Left lung (tissue), 10 donors: ENCODE data around the gene VWA3A. TPM values are rescaled to one million over a fixed set of nuclear protein-coding genes. Genes with fewer than 3 reads are reported as not detected.

Source experiments
- ATAC-seq: fragments of 200-7000 bp; cut with Tn5 transposase; one replicate; pipeline ENCODE4 v1.9.1; 2020; ENCODE audit warnings: moderate library complexity
- DNase-seq, 4 donors: peaks; one replicate each; pipeline ENCODE4 v3.0.0-alpha.2; 2013 to 2020
- H3K27ac ChIP-seq, 2 donors: fragments of 200-600 bp; sonication (generic) in 1 of 2; one replicate each; pipeline versions ENCODE4 v1.5.0 to v1.8.0; 2020 to 2021
- H3K27me3 ChIP-seq, 2 donors: fragments of 200-600 bp; sonication (generic) in 1 of 2; one replicate each; pipeline versions ENCODE4 v1.5.0 to v1.8.0; 2020 to 2021
- H3K36me3 ChIP-seq, 2 donors: fragments of 200-600 bp; sonication (generic) in 1 of 2; one replicate each; pipeline versions ENCODE4 v1.5.0 to v1.8.0; 2020 to 2021
- H3K4me1 ChIP-seq, 2 donors: fragments of 200-600 bp; one replicate each; pipeline ENCODE4 v1.8.0; 2021
- H3K4me3 ChIP-seq, 2 donors: fragments of 200-600 bp; sonication (generic) in 1 of 2; one replicate each; pipeline versions ENCODE4 v1.5.0 to v1.8.0; 2020 to 2021; ENCODE audit warnings: mild to moderate bottlenecking in 1 of 2
- H3K9me3 ChIP-seq, 2 donors: fragments of 200-600 bp; sonication (generic) in 1 of 2; one replicate each; pipeline versions ENCODE4 v1.5.0 to v1.8.0; 2020 to 2021
- intact Hi-C, 2 donors: fragments of 100-400 bp; cut with DNase I; formaldehyde crosslinking; loops; one replicate each; pipeline versions ENCODE4 v1.11.2 to v1.14.2; 2022
- polyA plus RNA-seq, 6 donors: library from polyadenylated mRNA; unstranded; fragments of 120-200 nt; gene quantifications; one replicate each; pipeline ENCODE4 v1.2.1, GENCODE V29; 2013; ENCODE audit not compliant: insufficient read length in 6 of 6
- total RNA-seq, 2 donors: library from RNA; stranded (reverse); fragmentation: NEBNext Ultra II Directional; extraction: Animal tissue kit (Norgen Biotek cat#: 25700); gene quantifications; one replicate each; pipeline ENCODE4 v1.2.1, GENCODE V29; 2021
- TF ChIP-seq, protein P1 (sequence below), 2 donors: fragments of 200-600 bp; sonication (generic) in 1 of 2; IDR thresholded peaks; one replicate each; pipeline versions ENCODE4 v1.5.0 to v1.8.0; 2021; ENCODE audit warnings: antibody characterized with exemption in 2 of 2
- donor health status: DM: no; HTN: yes; CAD: no.
- donor health status: DM: no; HTN: no; CAD: no.

VWA3A gene
- total and polyA plus RNA-seq, 8 donors, result 0.12 to 7.1 (median 4.9) TPM

DNA sequence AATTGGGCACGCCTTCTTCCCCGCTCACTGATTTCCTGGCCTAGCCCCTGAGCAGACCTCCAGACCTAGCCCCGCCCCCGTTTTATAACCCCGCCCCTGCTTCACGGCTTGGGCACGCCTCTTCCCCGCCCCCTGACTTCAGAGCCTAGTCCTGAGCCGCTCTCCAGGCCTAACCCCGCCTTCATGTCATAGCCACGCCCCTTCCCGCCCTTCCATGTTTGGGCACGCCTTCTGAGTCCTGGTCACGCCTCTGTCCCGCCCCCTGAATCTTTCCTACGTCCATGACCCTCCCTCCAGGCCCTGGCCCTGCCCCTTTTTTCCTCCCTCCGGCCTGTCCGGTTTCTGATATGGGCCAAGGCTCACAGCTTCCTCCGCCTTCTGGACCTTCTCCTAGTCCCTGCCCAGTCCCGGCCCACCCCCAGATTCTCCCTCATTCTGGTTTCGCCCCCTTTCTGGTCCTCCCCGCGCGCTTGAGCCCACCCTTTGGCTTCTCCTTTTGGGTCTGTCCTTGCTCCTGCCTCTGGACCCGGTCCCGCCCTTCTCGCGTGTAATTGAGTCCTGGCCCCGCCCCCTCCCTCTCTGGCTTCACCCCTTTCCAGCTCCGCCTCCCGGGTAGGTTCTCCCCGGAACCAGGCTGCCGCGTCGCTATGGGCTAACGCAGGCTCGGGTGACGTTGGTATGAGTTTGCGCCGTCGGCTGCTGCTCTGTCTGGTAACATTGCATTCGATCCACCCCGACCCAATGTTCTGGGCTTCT, 98.6 kb downstream of the VWA3A start:
- peak; percentile 77 for ATAC-seq
- DNase-seq, result peak; percentile 99 to 100 (median 100)
- Histone ChIP-seq H3K27ac (peak overlapping the region; percentile 93 to 97), H3K9me3 (no peaks in the 10 kb centered on the region), H3K36me3 (no peaks in the 10 kb centered on the region), H3K4me3 (peak overlapping the region; percentile 24 to 77), H3K27me3 (no peaks in the 10 kb centered on the region), H3K4me1 (peaks cover 20 to 41% of the 10 kb centered on the region in 2 donors)
- TF ChIP-seq, protein P1, sequence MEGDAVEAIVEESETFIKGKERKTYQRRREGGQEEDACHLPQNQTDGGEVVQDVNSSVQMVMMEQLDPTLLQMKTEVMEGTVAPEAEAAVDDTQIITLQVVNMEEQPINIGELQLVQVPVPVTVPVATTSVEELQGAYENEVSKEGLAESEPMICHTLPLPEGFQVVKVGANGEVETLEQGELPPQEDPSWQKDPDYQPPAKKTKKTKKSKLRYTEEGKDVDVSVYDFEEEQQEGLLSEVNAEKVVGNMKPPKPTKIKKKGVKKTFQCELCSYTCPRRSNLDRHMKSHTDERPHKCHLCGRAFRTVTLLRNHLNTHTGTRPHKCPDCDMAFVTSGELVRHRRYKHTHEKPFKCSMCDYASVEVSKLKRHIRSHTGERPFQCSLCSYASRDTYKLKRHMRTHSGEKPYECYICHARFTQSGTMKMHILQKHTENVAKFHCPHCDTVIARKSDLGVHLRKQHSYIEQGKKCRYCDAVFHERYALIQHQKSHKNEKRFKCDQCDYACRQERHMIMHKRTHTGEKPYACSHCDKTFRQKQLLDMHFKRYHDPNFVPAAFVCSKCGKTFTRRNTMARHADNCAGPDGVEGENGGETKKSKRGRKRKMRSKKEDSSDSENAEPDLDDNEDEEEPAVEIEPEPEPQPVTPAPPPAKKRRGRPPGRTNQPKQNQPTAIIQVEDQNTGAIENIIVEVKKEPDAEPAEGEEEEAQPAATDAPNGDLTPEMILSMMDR (IDR thresholded peaks at IDR 0.05), result no peak
- intact Hi-C loops, result no loop called here

DNA sequence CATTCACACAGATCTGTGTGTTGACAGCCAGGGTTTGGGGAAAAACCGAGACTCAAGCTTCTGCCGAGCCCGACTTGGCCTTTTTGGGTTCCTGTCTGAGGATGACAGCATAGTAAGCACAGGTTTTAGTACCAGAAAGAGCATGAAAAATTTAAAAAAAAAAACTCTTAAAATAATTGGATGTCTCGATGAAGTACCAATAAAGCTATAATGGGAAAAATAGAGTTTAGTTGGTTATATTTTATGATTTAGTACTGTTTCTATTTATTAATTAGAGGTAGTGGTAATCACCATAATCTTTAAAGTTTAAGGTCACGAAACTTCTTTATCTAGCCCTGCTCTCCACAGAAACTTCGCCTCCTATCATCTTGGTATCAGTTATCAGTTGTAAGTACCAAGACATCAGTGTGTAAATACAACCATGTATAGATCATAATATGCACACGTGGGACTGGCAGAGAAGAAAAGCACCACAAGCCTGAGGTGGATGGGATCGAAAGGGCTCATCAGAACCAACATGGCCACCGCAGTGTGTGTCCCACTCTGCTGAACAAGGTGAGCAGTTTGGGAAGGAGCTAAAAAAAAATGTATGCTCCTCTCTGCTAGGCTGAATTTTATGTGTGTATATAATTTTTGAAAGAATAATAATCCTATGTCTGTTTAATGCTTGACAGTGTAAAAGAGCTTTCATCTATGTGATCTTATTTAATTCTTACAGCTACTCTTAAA, 99.4 kb downstream of the VWA3A start:
- peak overlapping the region; percentile 24 to 77 for H3K4me3 ChIP-seq
- TF ChIP-seq, protein P1 (IDR thresholded peaks at IDR 0.05), result no peak
- no peak for ATAC-seq
- H3K27ac ChIP-seq, result peak overlapping the region; percentile 93 to 97
- peaks cover 20 to 41% of the 10 kb centered on the region in 2 donors for H3K4me1 ChIP-seq
- intact Hi-C loops, result no loop called here
- peak in 1 of 4 donors; percentile 56 for DNase-seq
- no peaks in the 10 kb centered on the region for H3K9me3 ChIP-seq
- H3K36me3 ChIP-seq, result no peaks in the 10 kb centered on the region
- H3K27me3 ChIP-seq, result no peaks in the 10 kb centered on the region

DNA sequence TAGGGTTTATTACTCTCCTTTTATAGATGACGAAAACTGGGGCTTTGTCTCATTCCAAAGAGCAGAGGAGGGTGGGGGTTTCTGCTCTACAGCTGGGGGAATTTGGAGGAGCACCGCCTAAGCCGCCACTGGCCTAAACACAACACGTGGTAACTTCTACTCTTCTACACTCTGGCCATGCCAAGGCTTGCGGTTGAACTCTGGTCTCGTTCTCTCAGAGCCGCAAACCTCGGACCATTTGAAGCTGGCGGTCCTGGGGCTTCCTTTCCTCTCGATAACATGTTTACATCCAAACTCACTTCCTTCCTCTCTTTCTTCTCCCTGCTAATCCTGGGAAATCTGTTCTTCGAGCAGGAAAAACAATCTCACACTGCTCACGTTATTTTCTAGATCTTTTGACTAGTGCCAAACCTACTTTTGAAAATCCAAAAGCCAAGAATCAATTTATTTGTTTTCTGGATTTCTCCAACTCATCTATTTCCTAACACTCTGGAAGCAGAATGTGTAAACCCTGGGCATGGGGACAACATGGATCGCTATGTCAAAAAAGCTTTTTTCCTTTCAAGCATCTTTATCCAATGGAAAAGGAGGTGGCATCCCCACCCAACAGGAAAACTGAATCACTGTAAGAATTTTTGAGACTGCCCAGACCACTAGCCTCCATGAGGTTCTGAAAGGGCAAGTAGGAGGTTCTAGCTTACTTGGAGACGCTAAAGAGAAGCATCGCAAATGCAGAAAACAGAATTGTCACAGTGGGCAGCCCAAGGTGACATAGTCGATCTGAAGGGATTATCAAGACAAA, 100.1 kb downstream of the VWA3A start:
- no peaks in the 10 kb centered on the region for H3K36me3 ChIP-seq
- ATAC-seq (peak; percentile 19), DNase-seq (peak; percentile 71 to 92 (median 87))
- H3K4me1 ChIP-seq, result peaks cover 20 to 41% of the 10 kb centered on the region in 2 donors
- H3K27ac ChIP-seq, result peak overlapping the region; percentile 93 to 97
- TF ChIP-seq, protein P1 (IDR thresholded peaks at IDR 0.05), result no peak
- intact Hi-C loops, result no loop called here
- no peaks in the 10 kb centered on the region for H3K27me3 ChIP-seq
- peak overlapping the region; percentile 24 to 77 for H3K4me3 ChIP-seq
- H3K9me3 ChIP-seq, result no peaks in the 10 kb centered on the region

DNA sequence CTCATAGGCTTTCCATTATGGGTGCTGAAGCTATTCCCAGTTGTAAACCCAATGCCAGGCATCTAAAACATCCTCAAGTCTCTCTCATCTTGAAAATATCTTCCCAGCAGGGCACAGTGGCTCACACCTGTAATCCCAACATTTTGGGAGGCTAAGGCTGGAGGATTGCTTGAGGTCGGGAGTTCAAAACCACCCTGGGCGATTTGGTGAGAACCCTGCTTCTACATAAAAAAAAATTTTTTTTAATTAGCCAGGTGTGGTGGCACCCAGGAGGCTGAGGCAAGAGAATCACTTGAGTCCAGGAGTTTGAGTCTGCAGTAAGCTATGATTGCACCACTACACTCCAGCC, 100.7 kb downstream of the VWA3A start:
- no peak for DNase-seq
- TF ChIP-seq, protein P1 (IDR thresholded peaks at IDR 0.05), result no peak
- Histone ChIP-seq H3K27me3 (no peaks in the 10 kb centered on the region), H3K9me3 (no peaks in the 10 kb centered on the region), H3K4me1 (peaks cover 20 to 41% of the 10 kb centered on the region in 2 donors), H3K4me3 (no peak overlapping the region), H3K27ac (peak overlapping the region; percentile 93 to 97), H3K36me3 (no peaks in the 10 kb centered on the region)
- intact Hi-C loops, result no loop called here
- ATAC-seq, result no peak
